ENCODE measurements around the gene GOLGA5.
"Not testable (repeated sequence)": the region's sequence is repeated elsewhere in the genome, so short reads cannot be mapped to it uniquely, and the experiment has no call there.

GOLGA5 gene

GRCh38 chr14:92847749-92848148 is 53.6 kb downstream of the GOLGA5 start:
- in situ Hi-C loops (cut with MboI; ENCODE audit: low pct_unique_long_range_greater_than_20kb, low sequenced_read_pairs, unreplicated experiment): no loop called here
- TF ChIP-seq CTCF (IDR thresholded peaks at IDR 0.05; ENCODE audit: extremely low read depth, insufficient read depth, missing control alignments): no peak
- DNase-seq (ENCODE audit: low spot score): no peak

GRCh38 chr14:92848887-92849286 is 54.8 kb downstream of the GOLGA5 start:
- TF ChIP-seq CTCF (IDR thresholded peaks at IDR 0.05; ENCODE audit: extremely low read depth, insufficient read depth, missing control alignments): no peak
- in situ Hi-C loops (cut with MboI; ENCODE audit: low pct_unique_long_range_greater_than_20kb, low sequenced_read_pairs, unreplicated experiment): no loop called here
- DNase-seq (ENCODE audit: low spot score): no peak

- no peak for TF ChIP-seq CTCF (IDR thresholded peaks at IDR 0.05; ENCODE audit: extremely low read depth, insufficient read depth, missing control alignments)
- in situ Hi-C loops (cut with MboI; ENCODE audit: low pct_unique_long_range_greater_than_20kb, low sequenced_read_pairs, unreplicated experiment): no loop called here
- DNase-seq (ENCODE audit: low spot score): no peak
Observed at GRCh38 chr14:92850492-92850891, 56.4 kb downstream of the GOLGA5 start.

GRCh38 chr14:92853136-92853535 is 59.0 kb downstream of the GOLGA5 start:
- in situ Hi-C loops (cut with MboI; ENCODE audit: low pct_unique_long_range_greater_than_20kb, low sequenced_read_pairs, unreplicated experiment); DNase-seq (ENCODE audit: low spot score): not testable (repeated sequence)

GRCh38 chr14:92860049-92860840 is 66.1 kb downstream of the GOLGA5 start:
- no peak for TF ChIP-seq CTCF (IDR thresholded peaks at IDR 0.05; ENCODE audit: extremely low read depth, insufficient read depth, missing control alignments)
- in situ Hi-C loops (cut with MboI; ENCODE audit: low pct_unique_long_range_greater_than_20kb, low sequenced_read_pairs, unreplicated experiment): no loop called here
- DNase-seq (ENCODE audit: low spot score): no peak

GRCh38 chr14:92861856-92862745 is 68.0 kb downstream of the GOLGA5 start:
- no peak for TF ChIP-seq CTCF (IDR thresholded peaks at IDR 0.05; ENCODE audit: extremely low read depth, insufficient read depth, missing control alignments)
- no peak for DNase-seq (ENCODE audit: low spot score)
- in situ Hi-C loops (cut with MboI; ENCODE audit: low pct_unique_long_range_greater_than_20kb, low sequenced_read_pairs, unreplicated experiment): no loop called here

Data from GM13977 (cell line).